Keratinocyte (primary cell): ENCODE results near the gene SEMA4D. TPM values are rescaled to one million over a fixed set of nuclear protein-coding genes. Genes with fewer than 3 reads are reported as not detected.

Experiments used
- DNase-seq: peaks from one replicate; pipeline ENCODE4 v3.0.0-alpha.2; 2011; ENCODE audit warnings: low read depth, missing footprints, low spot score
- FAIRE-seq: peaks from 2 replicates; lab custom pipeline; 2011; peaks lifted over from hg19 to GRCh38; lab: Jason Lieb, UNC
- H2AFZ ChIP-seq: 2 replicates; pipeline ENCODE4 v1.6.0; 2012; ENCODE audit warnings: low read length, control low read depth, inconsistent platforms; ENCODE audit not compliant: control insufficient read depth
- H3K27ac ChIP-seq: 2 replicates; pipeline ENCODE4 v1.5.1; 2011; ENCODE audit warnings: low read length; ENCODE audit not compliant: control insufficient read depth, insufficient read depth
- H3K27me3 ChIP-seq: 3 replicates; pipeline ENCODE4 v1.6.0; 2011; ENCODE audit warnings: low read length; ENCODE audit not compliant: control insufficient read depth, insufficient read depth; ENCODE audit errors: extremely low read depth
- H3K36me3 ChIP-seq, 2 experiments: 2 replicates in 1 of 2; 3 replicates in 1 of 2; pipeline ENCODE4 v1.5.1; 2011; ENCODE audit warnings: low read length in 2 of 2, mild to moderate bottlenecking in 1 of 2; ENCODE audit not compliant: control insufficient read depth in 2 of 2, insufficient read depth in 2 of 2; ENCODE audit errors: extremely low read depth in 1 of 2
- H3K4me1 ChIP-seq: 3 replicates; pipeline ENCODE4 v1.5.1; 2011; ENCODE audit warnings: low read length; ENCODE audit not compliant: control insufficient read depth, insufficient read depth; ENCODE audit errors: extremely low read depth
- H3K4me2 ChIP-seq: 3 replicates; pipeline ENCODE4 v1.6.0; 2011; ENCODE audit warnings: low read depth, low read length; ENCODE audit not compliant: control insufficient read depth, insufficient read depth; ENCODE audit errors: extremely low read depth
- H3K4me3 ChIP-seq, 3 experiments: fragments of 200-600 bp in 1 of 3; sonication (generic) in 1 of 3; 2 replicates in 2 of 3; 3 replicates in 1 of 3; pipeline ENCODE4 v1.5.1; 2011 to 2016; ENCODE audit warnings: low read length in 3 of 3, mild to moderate bottlenecking in 3 of 3, control low read depth in 2 of 3, inconsistent platforms in 1 of 3, low read depth in 1 of 3, mixed read lengths in 1 of 3, mixed run types in 1 of 3, moderate library complexity in 1 of 3; ENCODE audit not compliant: control insufficient read depth in 2 of 3, insufficient read depth in 2 of 3; ENCODE audit errors: extremely low read depth in 1 of 3
- H3K79me2 ChIP-seq: 2 replicates; pipeline ENCODE4 v1.6.0; 2012; ENCODE audit warnings: low read length; ENCODE audit not compliant: control insufficient read depth, insufficient read depth
- H3K9ac ChIP-seq: 3 replicates; pipeline ENCODE4 v1.6.0; 2011; ENCODE audit warnings: low read length; ENCODE audit not compliant: control insufficient read depth, insufficient read depth; ENCODE audit errors: extremely low read depth
- H3K9me1 ChIP-seq: 3 replicates; pipeline ENCODE4 v1.6.0; 2011; ENCODE audit warnings: low read length; ENCODE audit not compliant: control insufficient read depth, insufficient read depth; ENCODE audit errors: extremely low read depth
- H3K9me3 ChIP-seq: 2 replicates; pipeline ENCODE4 v1.5.1; 2012; ENCODE audit warnings: low read depth, low read length; ENCODE audit not compliant: control insufficient read depth
- H4K20me1 ChIP-seq: 3 replicates; pipeline ENCODE4 v1.6.0; 2011; ENCODE audit warnings: low read length; ENCODE audit not compliant: control insufficient read depth, insufficient read depth; ENCODE audit errors: extremely low read depth
- EZH2 ChIP-seq: IDR thresholded peaks from one replicate; pipeline ENCODE4 v1.6.1; 2012; ENCODE audit warnings: inconsistent platforms, mild to moderate bottlenecking, low read length, moderate library complexity
- dilution Hi-C: fragments of 300-500 bp; cut with MboI; formaldehyde crosslinking; loops from one replicate; pipeline ENCODE4 v1.7.0; 2020; ENCODE audit warnings: low sequenced_read_pairs; ENCODE audit not compliant: extremely low pct_ligation_motif_present
- polyA plus RNA-seq, 5 experiments: library from polyadenylated mRNA; depleted of rRNA in 3 of 5; stranded (reverse) in 3 of 5; stranded (forward) in 1 of 5; unstranded in 1 of 5; fragments of >200 nt; gene quantifications; 1 replicate in 1 of 5; 2 replicates in 3 of 5; 3 replicates in 1 of 5; pipeline versions ENCODE4 v1.2.1 to v1.2.3, GENCODE V29; 2011 to 2012; ENCODE audit warnings: missing spikeins in 2 of 5, low read depth in 1 of 5, low replicate concordance in 1 of 5
- TF ChIP-seq, protein P1 (sequence below), 3 experiments: IDR thresholded peaks in 1 of 3; conservative IDR thresholded peaks in 1 of 3; optimal IDR thresholded peaks in 1 of 3; 2 replicates in 2 of 3; 3 replicates in 1 of 3; pipeline versions ENCODE3 to v1.5.1; 2011; ENCODE audit warnings: low read length in 3 of 3, mild to moderate bottlenecking in 3 of 3, moderate library complexity in 2 of 3, control low read depth in 1 of 3, inconsistent platforms in 1 of 3; ENCODE audit not compliant: insufficient read depth in 2 of 3; ENCODE audit errors: extremely low read depth in 1 of 3

Gene SEMA4D
- polyA plus RNA-seq, 1 donor (not counting 4 experiments of a cell fraction or from before 2014, with no cell fraction given): 0.43 TPM

DNA sequence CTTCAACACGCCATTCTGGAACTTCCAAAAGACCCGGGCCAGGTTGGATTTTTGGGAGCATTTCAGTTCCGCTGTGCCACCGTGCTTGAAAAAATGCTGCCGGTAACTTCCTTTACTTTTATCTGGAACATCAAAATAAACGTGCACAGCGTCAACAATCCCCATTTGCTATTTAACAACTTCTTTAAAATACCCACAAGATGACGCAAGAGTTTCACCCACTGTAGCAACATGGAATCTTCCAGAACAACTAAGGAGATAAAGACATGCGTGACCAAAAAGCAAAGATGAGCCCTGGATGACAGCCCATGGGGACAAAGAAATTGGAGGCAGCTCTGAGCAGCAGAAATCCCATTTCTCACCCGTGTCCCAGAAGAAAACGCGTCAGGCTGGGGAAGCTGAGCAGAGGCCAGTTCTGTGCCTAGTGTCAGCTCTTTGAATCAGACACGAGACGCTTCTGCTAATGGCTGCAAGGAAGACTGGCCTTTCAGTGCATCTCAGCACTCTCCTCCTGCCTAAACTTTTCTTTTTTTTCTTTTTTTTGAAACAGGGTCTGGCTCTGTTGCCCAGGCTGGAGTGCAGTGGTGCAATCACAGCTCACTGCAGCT lies 118.3 kb downstream of the SEMA4D start:
- Histone ChIP-seq H3K4me2 (no peak overlapping the region), H3K36me3 (no peaks in the 10 kb centered on the region)

GRCh38 chr9:89379031-89379430 lies 118.9 kb downstream of the SEMA4D start:
- no peak for FAIRE-seq
- dilution Hi-C loops: no loop called here
- no peaks in the 10 kb centered on the region for H3K36me3 ChIP-seq

More for the DNA sequence above, 118.3 kb downstream of the SEMA4D start:
- Histone ChIP-seq H2AFZ (no peak overlapping the region), H3K4me1 (no peaks in the 10 kb centered on the region), H3K9me3 (no peaks in the 10 kb centered on the region), H3K27me3 (no peaks in the 10 kb centered on the region), H3K27ac (no peak overlapping the region), H4K20me1 (no peaks in the 10 kb centered on the region), H3K4me3 (no peak overlapping the region), H3K9me1 (no peaks in the 10 kb centered on the region), H3K9ac (no peak overlapping the region), H3K79me2 (no peaks in the 10 kb centered on the region)
- no peak for DNase-seq
- FAIRE-seq: no peak
- TF ChIP-seq, protein P1, sequence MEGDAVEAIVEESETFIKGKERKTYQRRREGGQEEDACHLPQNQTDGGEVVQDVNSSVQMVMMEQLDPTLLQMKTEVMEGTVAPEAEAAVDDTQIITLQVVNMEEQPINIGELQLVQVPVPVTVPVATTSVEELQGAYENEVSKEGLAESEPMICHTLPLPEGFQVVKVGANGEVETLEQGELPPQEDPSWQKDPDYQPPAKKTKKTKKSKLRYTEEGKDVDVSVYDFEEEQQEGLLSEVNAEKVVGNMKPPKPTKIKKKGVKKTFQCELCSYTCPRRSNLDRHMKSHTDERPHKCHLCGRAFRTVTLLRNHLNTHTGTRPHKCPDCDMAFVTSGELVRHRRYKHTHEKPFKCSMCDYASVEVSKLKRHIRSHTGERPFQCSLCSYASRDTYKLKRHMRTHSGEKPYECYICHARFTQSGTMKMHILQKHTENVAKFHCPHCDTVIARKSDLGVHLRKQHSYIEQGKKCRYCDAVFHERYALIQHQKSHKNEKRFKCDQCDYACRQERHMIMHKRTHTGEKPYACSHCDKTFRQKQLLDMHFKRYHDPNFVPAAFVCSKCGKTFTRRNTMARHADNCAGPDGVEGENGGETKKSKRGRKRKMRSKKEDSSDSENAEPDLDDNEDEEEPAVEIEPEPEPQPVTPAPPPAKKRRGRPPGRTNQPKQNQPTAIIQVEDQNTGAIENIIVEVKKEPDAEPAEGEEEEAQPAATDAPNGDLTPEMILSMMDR (optimal IDR thresholded peaks at IDR 0.05 in 1 of 3, IDR thresholded peaks at IDR 0.05 in 1 of 3, conservative IDR thresholded peaks at IDR 0.05 in 1 of 3; ENCODE audit: extremely low read depth in 1 of 3, insufficient read depth in 2 of 3, low read length in 3 of 3): no peak
- no peak for TF ChIP-seq EZH2
- dilution Hi-C loops: no loop called here

More at GRCh38 chr9:89379031-89379430, 118.9 kb downstream of the SEMA4D start:
- no peaks in the 10 kb centered on the region for H3K9me3 ChIP-seq
- no peak overlapping the region for H3K27ac ChIP-seq
- TF ChIP-seq, protein P1 (optimal IDR thresholded peaks at IDR 0.05 in 1 of 3, IDR thresholded peaks at IDR 0.05 in 1 of 3, conservative IDR thresholded peaks at IDR 0.05 in 1 of 3; ENCODE audit: extremely low read depth in 1 of 3, insufficient read depth in 2 of 3, low read length in 3 of 3): no peak
- TF ChIP-seq EZH2: no peak
- no peak overlapping the region for H3K9ac ChIP-seq
- no peaks in the 10 kb centered on the region for H3K9me1 ChIP-seq
- no peak overlapping the region for H3K4me3 ChIP-seq
- H3K79me2 ChIP-seq: no peaks in the 10 kb centered on the region
- no peaks in the 10 kb centered on the region for H3K4me1 ChIP-seq
- H4K20me1 ChIP-seq: no peaks in the 10 kb centered on the region
- H3K27me3 ChIP-seq: no peaks in the 10 kb centered on the region
- DNase-seq: no peak
- H3K4me2 ChIP-seq: no peak overlapping the region
- no peak overlapping the region for H2AFZ ChIP-seq
